ENCODE measurements around the gene CAPZA3. TPM values are rescaled to one million over a fixed set of nuclear protein-coding genes. Genes with fewer than 3 reads are reported as not detected.

Gene CAPZA3, protein sequence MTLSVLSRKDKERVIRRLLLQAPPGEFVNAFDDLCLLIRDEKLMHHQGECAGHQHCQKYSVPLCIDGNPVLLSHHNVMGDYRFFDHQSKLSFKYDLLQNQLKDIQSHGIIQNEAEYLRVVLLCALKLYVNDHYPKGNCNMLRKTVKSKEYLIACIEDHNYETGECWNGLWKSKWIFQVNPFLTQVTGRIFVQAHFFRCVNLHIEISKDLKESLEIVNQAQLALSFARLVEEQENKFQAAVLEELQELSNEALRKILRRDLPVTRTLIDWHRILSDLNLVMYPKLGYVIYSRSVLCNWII
- not detected in 2 replicates for polyA plus RNA-seq
- not detected in 2 replicates for polyA minus RNA-seq

DNA sequence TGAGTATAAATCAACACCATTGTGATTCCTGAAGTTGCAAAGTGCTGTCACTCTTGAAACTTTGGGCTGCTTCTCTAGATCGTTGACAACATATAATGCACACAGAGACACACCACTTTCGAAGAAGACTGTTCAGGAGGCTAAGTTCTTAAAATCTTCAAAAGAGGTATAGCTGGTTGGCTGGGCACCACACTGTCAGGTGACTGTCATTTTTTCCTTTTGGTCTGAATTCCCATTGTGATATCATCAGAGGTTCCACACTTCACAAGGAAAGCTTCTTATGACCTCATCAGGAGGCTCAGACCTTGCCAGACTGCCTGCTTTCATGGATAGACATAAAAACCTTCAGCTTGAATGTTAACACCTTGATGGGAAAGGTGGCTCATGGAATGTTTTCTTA is at the start of gene CAPZA3, which contains the start of gene PLCZ1:
Gene CAPZA3, plus strand, starts transcription at position 301 of the 400 bp plus-strand sequence. CDS start 150 bp downstream, outside the sequence.
Gene PLCZ1, minus strand, starts transcription at position 194 of the 400 bp plus-strand sequence. CDS start 641 bp downstream, outside the sequence.
- H3K4me2 ChIP-seq (ENCODE audit: low read length): no peak within 1 kb of the TSS
- no peak within 1 kb of the TSS for H3K4me3 ChIP-seq (ENCODE audit: low read length)
- H3K27me3 ChIP-seq (ENCODE audit: insufficient read depth, low read depth, low read length): no peaks in the 10 kb centered on the region
- H3K9me3 ChIP-seq (ENCODE audit: low read length): no peaks in the 10 kb centered on the region
- H2AFZ ChIP-seq (ENCODE audit: low read depth, low read length): no peak within 1 kb of the TSS
- no peaks in the 10 kb centered on the region for H3K36me3 ChIP-seq (ENCODE audit: insufficient read depth, low read length)
- H3K27ac ChIP-seq (ENCODE audit: low read length): no peak within 1 kb of the TSS
- H3F3A ChIP-seq (ENCODE audit: insufficient read depth, low read length, poor library complexity, severe bottlenecking): no peaks in the 10 kb centered on the region
- no peaks in the 10 kb centered on the region for H4K20me1 ChIP-seq (ENCODE audit: insufficient read depth)
- no peak within 1 kb of the TSS for H3K9ac ChIP-seq (ENCODE audit: low read length)
- H3K9me2 ChIP-seq (ENCODE audit: insufficient read depth, low read length): no peaks in the 10 kb centered on the region
- H3K79me2 ChIP-seq (replicated peaks; ENCODE audit: insufficient read depth, low read length): no peaks in the 10 kb centered on the region
- no peak for TF ChIP-seq EZH2 (IDR thresholded peaks at IDR 0.05; ENCODE audit: borderline replicate concordance, insufficient read depth, low read length, poor library complexity, severe bottlenecking)
- TF ChIP-seq MXI1 (conservative IDR thresholded peaks at IDR 0.05; ENCODE audit: poor library complexity, severe bottlenecking): no peak
- TF ChIP-seq, protein P1, sequence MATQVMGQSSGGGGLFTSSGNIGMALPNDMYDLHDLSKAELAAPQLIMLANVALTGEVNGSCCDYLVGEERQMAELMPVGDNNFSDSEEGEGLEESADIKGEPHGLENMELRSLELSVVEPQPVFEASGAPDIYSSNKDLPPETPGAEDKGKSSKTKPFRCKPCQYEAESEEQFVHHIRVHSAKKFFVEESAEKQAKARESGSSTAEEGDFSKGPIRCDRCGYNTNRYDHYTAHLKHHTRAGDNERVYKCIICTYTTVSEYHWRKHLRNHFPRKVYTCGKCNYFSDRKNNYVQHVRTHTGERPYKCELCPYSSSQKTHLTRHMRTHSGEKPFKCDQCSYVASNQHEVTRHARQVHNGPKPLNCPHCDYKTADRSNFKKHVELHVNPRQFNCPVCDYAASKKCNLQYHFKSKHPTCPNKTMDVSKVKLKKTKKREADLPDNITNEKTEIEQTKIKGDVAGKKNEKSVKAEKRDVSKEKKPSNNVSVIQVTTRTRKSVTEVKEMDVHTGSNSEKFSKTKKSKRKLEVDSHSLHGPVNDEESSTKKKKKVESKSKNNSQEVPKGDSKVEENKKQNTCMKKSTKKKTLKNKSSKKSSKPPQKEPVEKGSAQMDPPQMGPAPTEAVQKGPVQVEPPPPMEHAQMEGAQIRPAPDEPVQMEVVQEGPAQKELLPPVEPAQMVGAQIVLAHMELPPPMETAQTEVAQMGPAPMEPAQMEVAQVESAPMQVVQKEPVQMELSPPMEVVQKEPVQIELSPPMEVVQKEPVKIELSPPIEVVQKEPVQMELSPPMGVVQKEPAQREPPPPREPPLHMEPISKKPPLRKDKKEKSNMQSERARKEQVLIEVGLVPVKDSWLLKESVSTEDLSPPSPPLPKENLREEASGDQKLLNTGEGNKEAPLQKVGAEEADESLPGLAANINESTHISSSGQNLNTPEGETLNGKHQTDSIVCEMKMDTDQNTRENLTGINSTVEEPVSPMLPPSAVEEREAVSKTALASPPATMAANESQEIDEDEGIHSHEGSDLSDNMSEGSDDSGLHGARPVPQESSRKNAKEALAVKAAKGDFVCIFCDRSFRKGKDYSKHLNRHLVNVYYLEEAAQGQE (IDR thresholded peaks at IDR 0.05; ENCODE audit: borderline replicate concordance): no peak
- TF ChIP-seq POLR2AphosphoS5 (IDR thresholded peaks at IDR 0.05): no peak

DNA sequence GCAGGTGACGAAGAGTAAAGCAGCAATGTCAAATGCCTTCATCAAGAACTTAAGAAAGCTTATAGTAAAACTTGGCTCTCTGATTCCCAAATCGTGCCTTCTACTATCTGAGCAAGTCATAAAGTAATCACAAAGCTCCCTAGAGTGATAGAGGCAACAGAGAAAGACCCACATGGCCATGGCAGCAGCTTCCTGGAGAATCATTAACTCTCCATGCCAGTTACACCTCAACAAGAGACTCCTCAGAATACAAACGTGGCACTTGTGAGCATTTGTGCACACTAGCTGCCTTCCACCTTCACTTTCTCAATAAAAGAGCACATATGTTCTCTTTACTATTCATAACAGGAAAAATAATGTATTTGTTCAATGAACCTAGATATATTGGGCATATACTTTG is 48.1 kb upstream of the CAPZA3 start:
- H3K4me3 ChIP-seq (ENCODE audit: low read length): no peak overlapping the region
- no peaks in the 10 kb centered on the region for H3K9me3 ChIP-seq (ENCODE audit: low read length)
- no peaks in the 10 kb centered on the region for H3K27me3 ChIP-seq (ENCODE audit: insufficient read depth, low read depth, low read length)
- TF ChIP-seq SMC3 (conservative IDR thresholded peaks at IDR 0.05; ENCODE audit: poor library complexity): no peak
- TF ChIP-seq, protein P1 (IDR thresholded peaks at IDR 0.05; ENCODE audit: borderline replicate concordance): no peak
- no peak for TF ChIP-seq TAF1 (IDR thresholded peaks at IDR 0.05; ENCODE audit: low read depth)
- no peak for TF ChIP-seq MXI1 (conservative IDR thresholded peaks at IDR 0.05; ENCODE audit: poor library complexity, severe bottlenecking)
- no peak for TF ChIP-seq RAD21 (conservative IDR thresholded peaks at IDR 0.05)
- no peak for TF ChIP-seq POLR2AphosphoS5 (IDR thresholded peaks at IDR 0.05)
- TF ChIP-seq EZH2 (IDR thresholded peaks at IDR 0.05; ENCODE audit: borderline replicate concordance, insufficient read depth, low read length, poor library complexity, severe bottlenecking): no peak
- TF ChIP-seq, protein P2, sequence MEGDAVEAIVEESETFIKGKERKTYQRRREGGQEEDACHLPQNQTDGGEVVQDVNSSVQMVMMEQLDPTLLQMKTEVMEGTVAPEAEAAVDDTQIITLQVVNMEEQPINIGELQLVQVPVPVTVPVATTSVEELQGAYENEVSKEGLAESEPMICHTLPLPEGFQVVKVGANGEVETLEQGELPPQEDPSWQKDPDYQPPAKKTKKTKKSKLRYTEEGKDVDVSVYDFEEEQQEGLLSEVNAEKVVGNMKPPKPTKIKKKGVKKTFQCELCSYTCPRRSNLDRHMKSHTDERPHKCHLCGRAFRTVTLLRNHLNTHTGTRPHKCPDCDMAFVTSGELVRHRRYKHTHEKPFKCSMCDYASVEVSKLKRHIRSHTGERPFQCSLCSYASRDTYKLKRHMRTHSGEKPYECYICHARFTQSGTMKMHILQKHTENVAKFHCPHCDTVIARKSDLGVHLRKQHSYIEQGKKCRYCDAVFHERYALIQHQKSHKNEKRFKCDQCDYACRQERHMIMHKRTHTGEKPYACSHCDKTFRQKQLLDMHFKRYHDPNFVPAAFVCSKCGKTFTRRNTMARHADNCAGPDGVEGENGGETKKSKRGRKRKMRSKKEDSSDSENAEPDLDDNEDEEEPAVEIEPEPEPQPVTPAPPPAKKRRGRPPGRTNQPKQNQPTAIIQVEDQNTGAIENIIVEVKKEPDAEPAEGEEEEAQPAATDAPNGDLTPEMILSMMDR (IDR thresholded peaks at IDR 0.05; ENCODE audit: poor library complexity, severe bottlenecking): no peak
- no peak for TF ChIP-seq EP300 (conservative IDR thresholded peaks at IDR 0.05; ENCODE audit: poor library complexity, severe bottlenecking)
- H2AFZ ChIP-seq (ENCODE audit: low read depth, low read length): no peak overlapping the region
- no peaks in the 10 kb centered on the region for H3F3A ChIP-seq (ENCODE audit: insufficient read depth, low read length, poor library complexity, severe bottlenecking)
- no peak overlapping the region for H3K9ac ChIP-seq (ENCODE audit: low read length)
- H3K36me3 ChIP-seq (ENCODE audit: insufficient read depth, low read length): no peaks in the 10 kb centered on the region
- H4K20me1 ChIP-seq (ENCODE audit: insufficient read depth): no peaks in the 10 kb centered on the region
- no peaks in the 10 kb centered on the region for H3K9me2 ChIP-seq (ENCODE audit: insufficient read depth, low read length)
- no peak overlapping the region for H3K4me2 ChIP-seq (ENCODE audit: low read length)
- no peaks in the 10 kb centered on the region for H3K79me2 ChIP-seq (replicated peaks; ENCODE audit: insufficient read depth, low read length)
- no peak overlapping the region for H3K27ac ChIP-seq (ENCODE audit: low read length)

Data from neural cell (in vitro differentiated cells).